Measurements from ENCODE around the gene OOSP1.

GRCh38 chr11:59941091-59941490 is 2.9 kb downstream of the OOSP1 start:
- TF ChIP-seq, protein P1, sequence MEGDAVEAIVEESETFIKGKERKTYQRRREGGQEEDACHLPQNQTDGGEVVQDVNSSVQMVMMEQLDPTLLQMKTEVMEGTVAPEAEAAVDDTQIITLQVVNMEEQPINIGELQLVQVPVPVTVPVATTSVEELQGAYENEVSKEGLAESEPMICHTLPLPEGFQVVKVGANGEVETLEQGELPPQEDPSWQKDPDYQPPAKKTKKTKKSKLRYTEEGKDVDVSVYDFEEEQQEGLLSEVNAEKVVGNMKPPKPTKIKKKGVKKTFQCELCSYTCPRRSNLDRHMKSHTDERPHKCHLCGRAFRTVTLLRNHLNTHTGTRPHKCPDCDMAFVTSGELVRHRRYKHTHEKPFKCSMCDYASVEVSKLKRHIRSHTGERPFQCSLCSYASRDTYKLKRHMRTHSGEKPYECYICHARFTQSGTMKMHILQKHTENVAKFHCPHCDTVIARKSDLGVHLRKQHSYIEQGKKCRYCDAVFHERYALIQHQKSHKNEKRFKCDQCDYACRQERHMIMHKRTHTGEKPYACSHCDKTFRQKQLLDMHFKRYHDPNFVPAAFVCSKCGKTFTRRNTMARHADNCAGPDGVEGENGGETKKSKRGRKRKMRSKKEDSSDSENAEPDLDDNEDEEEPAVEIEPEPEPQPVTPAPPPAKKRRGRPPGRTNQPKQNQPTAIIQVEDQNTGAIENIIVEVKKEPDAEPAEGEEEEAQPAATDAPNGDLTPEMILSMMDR (IDR thresholded peaks at IDR 0.05): no peak
- TF ChIP-seq POLR2A (IDR thresholded peaks at IDR 0.05): no peak
